Esophagus squamous epithelium (tissue), 5 donors: ENCODE results near the gene DCLK3. TPM values are rescaled to one million over a fixed set of nuclear protein-coding genes. Genes with fewer than 3 reads are reported as not detected.

Source experiments
- DNase-seq: peaks from one replicate; lab custom pipeline; 2025; lab: John Stamatoyannopoulos, UW
- H3K27ac ChIP-seq, 4 donors: fragments of 200-600 bp; sonication (generic); one replicate each; pipeline ENCODE4 v1.5.1; 2016 to 2019; ENCODE audit warnings: mild to moderate bottlenecking in 1 of 4
- H3K27me3 ChIP-seq, 4 donors: fragments of 200-600 bp; sonication (generic); 1 replicate in 3 of 4; 2 replicates in 1 of 4; pipeline versions ENCODE4 v1.5.1 to v1.6.0; 2017 to 2021; ENCODE audit warnings: antibody characterized with exemption in 1 of 4
- H3K36me3 ChIP-seq, 3 donors: fragments of 200-600 bp; sonication (generic); one replicate each; pipeline ENCODE4 v1.5.1; 2016 to 2019
- H3K4me1 ChIP-seq, 3 donors: fragments of 200-600 bp; sonication (generic); one replicate each; pipeline ENCODE4 v1.5.1; 2017 to 2019
- H3K4me3 ChIP-seq, 4 donors: fragments of 200-600 bp; sonication (generic); 1 replicate in 3 of 4; 2 replicates in 1 of 4; pipeline ENCODE4 v1.5.1; 2016 to 2019; ENCODE audit warnings: mild to moderate bottlenecking in 2 of 4, moderate library complexity in 1 of 4
- H3K9me3 ChIP-seq, 3 donors: fragments of 200-600 bp; sonication (generic); one replicate each; pipeline ENCODE4 v1.5.1; 2016 to 2019
- POLR2A ChIP-seq, 4 donors: fragments of 450-650 bp; IDR thresholded peaks; one replicate each; pipeline ENCODE4 v1.6.1; 2017; ENCODE audit warnings: antibody characterized with exemption in 4 of 4, mild to moderate bottlenecking in 4 of 4, moderate library complexity in 3 of 4
- WGBS, 2 donors: methylation state at CpG; one replicate each; pipeline ENCODE4 v1.1.5; 2018; 5-methylcytosine and 5-hydroxymethylcytosine counted together
- intact Hi-C: fragments of 100-400 bp; cut with DNase I; formaldehyde crosslinking; loops from one replicate; pipeline ENCODE4 v1.15.0; 2022
- total RNA-seq, 4 donors: library from RNA; depleted of rRNA; stranded (reverse); fragments of >200 nt; gene quantifications; one replicate each; pipeline ENCODE4 v1.1.0, GENCODE V29; 2016
- TF ChIP-seq, protein P1 (sequence below), 6 experiments: fragments of 450-650 bp in 4 of 6; fragments of 200-600 bp in 2 of 6; sonication (generic) in 2 of 6; IDR thresholded peaks; one replicate each; pipeline ENCODE4 v1.5.1; 2016 to 2019; ENCODE audit warnings: antibody characterized with exemption in 6 of 6, mild to moderate bottlenecking in 4 of 6, moderate library complexity in 4 of 6
- donor health status: DM: yes; HTN: yes; CAD: no.

The DCLK3 gene
- total RNA-seq, 4 donors from 2014 or later, result 0.13 to 0.19 (median 0.18) TPM; not detected in 1

DNA sequence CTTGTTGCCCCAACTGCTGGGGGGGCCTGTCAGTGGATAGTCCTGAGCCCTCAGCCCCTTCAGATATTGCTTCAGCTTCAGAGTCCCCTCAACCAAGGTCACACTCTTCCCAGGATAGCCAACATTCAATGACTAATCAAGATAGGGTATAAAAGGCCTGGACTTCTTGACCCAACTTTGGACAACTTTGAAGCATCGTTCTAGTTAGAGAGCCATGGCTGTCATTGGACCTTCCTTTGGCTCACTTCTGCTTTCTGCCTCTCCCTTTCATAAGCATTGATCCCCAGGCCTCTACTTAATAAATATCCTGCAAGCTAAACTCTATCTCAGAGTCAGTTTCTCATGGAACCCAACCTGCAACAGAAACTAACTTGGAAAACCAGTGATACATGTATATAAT is 31.3 kb upstream of the DCLK3 start:
- no peak for DNase-seq
- intact Hi-C loops, result no loop called here
- Histone ChIP-seq H3K27me3 (no peaks in the 10 kb centered on the region), H3K36me3 (no peaks in the 10 kb centered on the region), H3K9me3 (no peaks in the 10 kb centered on the region), H3K4me3 (no peak overlapping the region), H3K27ac (no peak overlapping the region), H3K4me1 (no peaks in the 10 kb centered on the region)
- no peak for TF ChIP-seq POLR2A (IDR thresholded peaks at IDR 0.05)
- WGBS, 2 donors, result 75 to 90% methylated on average over 1 of the region's 1 CpG

DNA sequence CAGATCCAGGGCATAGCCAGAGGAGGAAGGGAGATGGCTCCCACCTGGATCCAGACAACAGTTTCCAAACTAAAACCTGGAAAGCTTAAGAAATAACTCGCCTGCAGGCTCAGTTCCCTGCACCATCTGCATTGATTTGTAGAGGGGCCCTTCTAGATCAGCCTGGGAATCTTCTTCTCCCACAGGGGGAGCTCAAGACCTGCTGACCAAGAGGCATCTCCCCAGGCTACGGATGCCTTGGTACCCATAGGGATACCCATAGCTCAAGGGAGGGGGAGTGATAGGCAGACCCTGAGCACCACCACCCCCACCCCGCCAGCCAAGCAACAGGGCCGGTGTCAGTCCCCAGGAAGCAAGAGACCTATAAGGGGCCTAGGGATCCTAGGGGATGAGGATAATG is 28.0 kb upstream of the DCLK3 start:
- TF ChIP-seq POLR2A (IDR thresholded peaks at IDR 0.05), result no peak
- TF ChIP-seq, protein P1, sequence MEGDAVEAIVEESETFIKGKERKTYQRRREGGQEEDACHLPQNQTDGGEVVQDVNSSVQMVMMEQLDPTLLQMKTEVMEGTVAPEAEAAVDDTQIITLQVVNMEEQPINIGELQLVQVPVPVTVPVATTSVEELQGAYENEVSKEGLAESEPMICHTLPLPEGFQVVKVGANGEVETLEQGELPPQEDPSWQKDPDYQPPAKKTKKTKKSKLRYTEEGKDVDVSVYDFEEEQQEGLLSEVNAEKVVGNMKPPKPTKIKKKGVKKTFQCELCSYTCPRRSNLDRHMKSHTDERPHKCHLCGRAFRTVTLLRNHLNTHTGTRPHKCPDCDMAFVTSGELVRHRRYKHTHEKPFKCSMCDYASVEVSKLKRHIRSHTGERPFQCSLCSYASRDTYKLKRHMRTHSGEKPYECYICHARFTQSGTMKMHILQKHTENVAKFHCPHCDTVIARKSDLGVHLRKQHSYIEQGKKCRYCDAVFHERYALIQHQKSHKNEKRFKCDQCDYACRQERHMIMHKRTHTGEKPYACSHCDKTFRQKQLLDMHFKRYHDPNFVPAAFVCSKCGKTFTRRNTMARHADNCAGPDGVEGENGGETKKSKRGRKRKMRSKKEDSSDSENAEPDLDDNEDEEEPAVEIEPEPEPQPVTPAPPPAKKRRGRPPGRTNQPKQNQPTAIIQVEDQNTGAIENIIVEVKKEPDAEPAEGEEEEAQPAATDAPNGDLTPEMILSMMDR (IDR thresholded peaks at IDR 0.05), result peak in 1 of 6 experiments; percentile 35
- no peaks in the 10 kb centered on the region for H3K36me3 ChIP-seq

DNA sequence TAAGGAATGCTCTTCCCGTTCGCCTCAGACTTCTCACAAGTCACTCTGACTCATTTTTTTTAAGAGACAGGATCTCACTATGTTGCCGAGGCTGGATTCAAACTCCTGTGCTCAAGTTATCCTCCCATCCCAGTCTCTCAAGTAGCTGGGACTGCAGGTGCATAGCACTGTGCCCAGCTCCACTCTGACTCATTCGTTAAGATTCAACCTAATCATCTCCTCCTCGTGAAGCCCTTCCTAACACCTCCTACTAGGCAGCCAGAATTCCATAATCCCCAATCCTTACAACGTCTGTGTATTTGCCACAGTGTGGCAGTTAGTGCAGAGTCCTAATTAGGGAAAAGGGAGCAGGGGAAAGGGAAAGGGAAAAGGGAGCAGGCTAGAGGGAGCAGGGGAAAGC is 26.4 kb upstream of the DCLK3 start:
- H3K27ac ChIP-seq, result no peak overlapping the region
- TF ChIP-seq, protein P1 (IDR thresholded peaks at IDR 0.05), result no peak
- no peak for TF ChIP-seq POLR2A (IDR thresholded peaks at IDR 0.05)

More for the DNA sequence above, 28.0 kb upstream of the DCLK3 start:
- Histone ChIP-seq H3K27me3 (no peaks in the 10 kb centered on the region), H3K9me3 (no peaks in the 10 kb centered on the region), H3K4me3 (no peak overlapping the region), H3K27ac (no peak overlapping the region), H3K4me1 (no peaks in the 10 kb centered on the region)
- WGBS, 2 donors, result 17 to 64% methylated on average over 1 to 4 of the region's 4 CpGs
- intact Hi-C loops, result no loop called here
- DNase-seq, result no peak

DNA sequence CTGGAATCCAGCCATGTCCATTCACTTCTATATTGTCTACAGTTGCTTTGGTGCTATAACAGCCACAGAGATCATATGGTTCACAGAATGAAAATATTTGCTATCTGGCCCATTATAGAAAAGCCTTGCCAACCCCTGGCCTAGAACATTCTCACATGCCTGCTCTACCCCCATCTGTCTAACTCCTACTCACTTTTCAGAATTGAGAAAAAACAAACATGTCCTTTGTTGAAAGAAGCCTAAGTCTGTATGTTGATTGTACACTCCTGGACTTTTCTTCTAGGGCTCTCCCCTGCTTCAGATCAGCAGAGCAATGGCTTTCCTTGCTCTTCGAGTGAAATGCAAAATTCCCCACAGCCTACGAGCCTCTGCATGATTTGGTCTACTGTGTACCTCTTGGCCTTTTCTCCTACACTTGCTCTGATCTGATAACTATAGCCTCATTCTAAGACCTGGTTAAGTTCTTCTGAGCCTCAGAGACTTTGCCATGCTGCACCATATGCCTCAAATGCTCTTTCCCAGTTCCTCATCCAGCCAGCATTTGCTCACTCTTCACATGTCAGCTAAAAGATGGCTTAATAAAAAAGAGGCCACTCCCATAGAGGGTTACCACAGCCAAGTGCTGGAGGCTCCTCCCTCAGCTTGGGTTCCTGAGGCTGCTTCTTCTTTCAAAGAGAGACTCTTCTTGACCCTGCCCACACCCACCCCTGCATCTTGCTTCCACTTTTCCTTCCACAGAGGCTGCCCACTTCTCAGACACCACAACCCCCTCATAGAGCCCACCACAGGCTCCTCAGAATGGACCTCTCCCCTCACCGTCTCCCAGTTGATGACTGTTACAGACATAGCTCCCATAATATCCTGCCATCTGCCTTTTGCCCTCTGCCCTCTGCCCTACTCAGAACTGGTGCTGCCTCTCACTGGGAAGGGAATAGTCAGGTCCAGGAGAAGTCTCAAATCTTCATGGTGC is 22.9 kb upstream of the DCLK3 start:
- intact Hi-C loops, result no loop called here
- H3K4me1 ChIP-seq, result no peaks in the 10 kb centered on the region
- 73 to 96% methylated on average over 3 of the region's 3 CpGs for WGBS, 2 donors
- no peak for DNase-seq
- H3K36me3 ChIP-seq, result no peaks in the 10 kb centered on the region
- H3K4me3 ChIP-seq, result no peak overlapping the region
- no peaks in the 10 kb centered on the region for H3K9me3 ChIP-seq
- H3K27me3 ChIP-seq, result no peaks in the 10 kb centered on the region
- TF ChIP-seq, protein P1 (IDR thresholded peaks at IDR 0.05), result no peak
- TF ChIP-seq POLR2A (IDR thresholded peaks at IDR 0.05), result no peak
- H3K27ac ChIP-seq, result no peak overlapping the region

More for the DNA sequence above, 26.4 kb upstream of the DCLK3 start:
- H3K36me3 ChIP-seq, result no peaks in the 10 kb centered on the region
- no peaks in the 10 kb centered on the region for H3K9me3 ChIP-seq
- DNase-seq, result no peak
- H3K27me3 ChIP-seq, result no peaks in the 10 kb centered on the region
- intact Hi-C loops, result no loop called here
- H3K4me3 ChIP-seq, result no peak overlapping the region
- no peaks in the 10 kb centered on the region for H3K4me1 ChIP-seq
- WGBS, 2 donors, result 54 to 60% methylated on average over 5 of the region's 6 CpGs

DNA sequence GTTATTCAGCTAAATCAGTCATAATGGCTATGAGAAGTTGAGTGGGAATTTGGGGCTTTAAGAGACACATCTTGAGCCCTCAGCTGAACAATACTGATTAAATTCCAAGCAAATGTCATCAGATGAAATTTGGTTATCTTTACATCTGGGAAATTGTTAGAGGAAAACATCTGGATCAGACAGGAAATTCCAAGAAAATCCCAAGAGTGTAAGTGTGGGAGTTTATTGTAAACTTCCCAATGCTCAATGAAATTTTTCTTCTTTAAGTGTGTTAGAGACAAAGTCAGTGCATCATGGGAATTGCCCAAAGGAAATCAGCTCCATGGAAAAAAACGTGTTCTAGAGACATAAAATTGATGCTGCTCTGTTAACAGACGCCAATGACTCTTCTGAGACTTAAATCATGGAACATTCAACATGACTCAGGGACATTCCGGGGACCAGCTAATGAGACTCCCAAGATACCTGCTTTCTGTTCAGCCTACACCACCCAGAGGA is 19.8 kb upstream of the DCLK3 start:
- Histone ChIP-seq H3K27me3 (no peaks in the 10 kb centered on the region), H3K4me1 (no peaks in the 10 kb centered on the region), H3K27ac (no peak overlapping the region), H3K4me3 (no peak overlapping the region), H3K9me3 (no peaks in the 10 kb centered on the region), H3K36me3 (no peaks in the 10 kb centered on the region)
- no peak for TF ChIP-seq POLR2A (IDR thresholded peaks at IDR 0.05)
- TF ChIP-seq, protein P1 (IDR thresholded peaks at IDR 0.05), result no peak
- DNase-seq, result no peak
- 52 to 53% methylated on average over 3 of the region's 3 CpGs for WGBS, 2 donors
- intact Hi-C loops, result no loop called here
